DLD1 (cell line): Measurements from ENCODE around the gene SEC22A.

ENCODE experiments used
- in situ Hi-C: cut with HindIII; loops from 2 replicates; pipeline ENCODE4 v1.10.0; 2017; ENCODE audit warnings: low sequenced_read_pairs

The SEC22A gene

GRCh38 chr3:123301331-123302184 is 99.8 kb downstream of the SEC22A start:
- in situ Hi-C loops, result no loop called here

- in situ Hi-C loops, result no loop called here
Measured at GRCh38 chr3:123302961-123303360, 101.2 kb downstream of the SEC22A start.

- in situ Hi-C loops, result no loop called here
Measured at GRCh38 chr3:123303976-123304560, 102.3 kb downstream of the SEC22A start.

GRCh38 chr3:123305192-123305591 is 103.4 kb downstream of the SEC22A start:
- in situ Hi-C loops, result no loop called here

- in situ Hi-C loops, result no loop called here
Measured at GRCh38 chr3:123307064-123307463, 105.3 kb downstream of the SEC22A start.

- in situ Hi-C loops, result no loop called here
Measured at GRCh38 chr3:123310186-123310585, 108.4 kb downstream of the SEC22A start.

- in situ Hi-C loops, result no loop called here
Measured at GRCh38 chr3:123310741-123311140, 109.0 kb downstream of the SEC22A start.

- in situ Hi-C loops, result no loop called here
Measured at GRCh38 chr3:123311201-123311600, 109.5 kb downstream of the SEC22A start.

GRCh38 chr3:123312331-123313265 is 110.9 kb downstream of the SEC22A start:
- in situ Hi-C loops, result no loop called here

GRCh38 chr3:123313889-123314288 is 112.1 kb downstream of the SEC22A start:
- in situ Hi-C loops, result no loop called here

GRCh38 chr3:123314359-123315270 is 112.9 kb downstream of the SEC22A start:
- in situ Hi-C loops, result no loop called here

- in situ Hi-C loops, result no loop called here
Measured at GRCh38 chr3:123315271-123315595, 113.5 kb downstream of the SEC22A start.

GRCh38 chr3:123317716-123318115 is 116.0 kb downstream of the SEC22A start:
- in situ Hi-C loops, result no loop called here

- in situ Hi-C loops, result no loop called here
Measured at GRCh38 chr3:123318374-123318773, 116.6 kb downstream of the SEC22A start.

- in situ Hi-C loops, result no loop called here
Measured at GRCh38 chr3:123319760-123320159, 118.0 kb downstream of the SEC22A start.

- in situ Hi-C loops, result no loop called here
Measured at GRCh38 chr3:123320221-123320620, 118.5 kb downstream of the SEC22A start.

GRCh38 chr3:123321806-123322205 is 120.1 kb downstream of the SEC22A start:
- in situ Hi-C loops, result no loop called here

GRCh38 chr3:123322866-123323265 is 121.1 kb downstream of the SEC22A start:
- in situ Hi-C loops, result no loop called here
